Nephron (organoid): ENCODE results near the gene CST11.
"Not testable (repeated sequence)": the region's sequence is repeated elsewhere in the genome, so short reads cannot be mapped to it uniquely, and the experiment has no call there.

ENCODE experiments used
- H3K27ac Mint-ChIP-seq, 3 experiments: 2 replicates each; pipeline ENCODE4 v1.8.0; 2020; ENCODE audit warnings: mixed read lengths in 3 of 3, mild to moderate bottlenecking in 2 of 3, moderate library complexity in 1 of 3
- H3K27me3 Mint-ChIP-seq: 2 replicates; pipeline ENCODE4 v1.8.0; 2021; ENCODE audit warnings: low read depth, mild to moderate bottlenecking, moderate library complexity, mixed read lengths
- H3K36me3 Mint-ChIP-seq: 2 replicates; pipeline ENCODE4 v1.8.0; 2020; ENCODE audit warnings: low read depth, mixed read lengths
- H3K4me1 Mint-ChIP-seq: 2 replicates; pipeline ENCODE4 v1.8.0; 2020; ENCODE audit warnings: mixed read lengths
- H3K4me3 Mint-ChIP-seq, 3 experiments: 2 replicates each; pipeline ENCODE4 v1.8.0; 2020; ENCODE audit warnings: mild to moderate bottlenecking in 3 of 3, mixed read lengths in 3 of 3, moderate library complexity in 2 of 3
- H3K9me3 Mint-ChIP-seq: 2 replicates; pipeline ENCODE4 v1.8.0; 2020; ENCODE audit warnings: mixed read lengths
- CTCF ChIP-seq, 3 experiments: fragments of 200-600 bp; sonication (generic); IDR thresholded peaks; one replicate each; pipeline ENCODE4 v1.5.0; 2021; ENCODE audit warnings: antibody characterized with exemption in 3 of 3; ENCODE audit not compliant: unreplicated experiment in 3 of 3

Gene CST11

GRCh38 chr20:23476015-23476754 is 23.5 kb upstream of the CST11 start:
- no peaks in the 10 kb centered on the region for H3K27me3 Mint-ChIP-seq
- H3K36me3 Mint-ChIP-seq = no peaks in the 10 kb centered on the region
- H3K4me1 Mint-ChIP-seq = no peaks in the 10 kb centered on the region
- H3K27ac Mint-ChIP-seq = no peak overlapping the region
- no peak for TF ChIP-seq CTCF (IDR thresholded peaks at IDR 0.05; ENCODE audit: unreplicated experiment in 3 of 3)
- H3K9me3 Mint-ChIP-seq = no peaks in the 10 kb centered on the region
- no peak overlapping the region for H3K4me3 Mint-ChIP-seq

GRCh38 chr20:23475395-23475794 is 22.7 kb upstream of the CST11 start:
- H3K9me3 Mint-ChIP-seq = no peaks in the 10 kb centered on the region
- TF ChIP-seq CTCF (IDR thresholded peaks at IDR 0.05; ENCODE audit: unreplicated experiment in 3 of 3) = no peak
- no peaks in the 10 kb centered on the region for H3K36me3 Mint-ChIP-seq
- H3K4me3 Mint-ChIP-seq = no peak overlapping the region
- no peaks in the 10 kb centered on the region for H3K4me1 Mint-ChIP-seq
- no peaks in the 10 kb centered on the region for H3K27me3 Mint-ChIP-seq
- no peak overlapping the region for H3K27ac Mint-ChIP-seq

GRCh38 chr20:23473293-23473692 is 20.6 kb upstream of the CST11 start:
- H3K27me3 Mint-ChIP-seq = not testable (repeated sequence)

GRCh38 chr20:23472306-23472705 is 19.6 kb upstream of the CST11 start:
- not testable (repeated sequence) for H3K9me3 Mint-ChIP-seq, H3K4me1 Mint-ChIP-seq, H3K36me3 Mint-ChIP-seq, H3K4me3 Mint-ChIP-seq, H3K27me3 Mint-ChIP-seq, H3K27ac Mint-ChIP-seq

More at GRCh38 chr20:23473293-23473692, 20.6 kb upstream of the CST11 start:
- H3K36me3 Mint-ChIP-seq, H3K9me3 Mint-ChIP-seq, H3K4me1 Mint-ChIP-seq, H3K27ac Mint-ChIP-seq, H3K4me3 Mint-ChIP-seq: not testable (repeated sequence)

GRCh38 chr20:23466961-23467360 is 14.3 kb upstream of the CST11 start:
- H3K4me1 Mint-ChIP-seq, H3K27me3 Mint-ChIP-seq, H3K4me3 Mint-ChIP-seq, H3K27ac Mint-ChIP-seq, H3K36me3 Mint-ChIP-seq: not testable (repeated sequence)
- H3K9me3 Mint-ChIP-seq = peaks cover 28% of the 10 kb centered on the region

- Mint-ChIP-seq H3K27me3 (peaks cover 3% of the 10 kb centered on the region), H3K4me3 (no peak overlapping the region), H3K36me3 (no peaks in the 10 kb centered on the region), H3K9me3 (peaks cover 12% of the 10 kb centered on the region), H3K4me1 (no peaks in the 10 kb centered on the region), H3K27ac (no peak overlapping the region)
- TF ChIP-seq CTCF (IDR thresholded peaks at IDR 0.05; ENCODE audit: unreplicated experiment in 3 of 3) = no peak
These were observed 8.5 kb upstream of the CST11 start for GRCh38 chr20:23461180-23461579.

- Mint-ChIP-seq H3K27me3 (peaks cover 3% of the 10 kb centered on the region), H3K4me3 (no peak overlapping the region), H3K27ac (no peak overlapping the region), H3K4me1 (no peaks in the 10 kb centered on the region), H3K9me3 (peaks cover 8% of the 10 kb centered on the region), H3K36me3 (no peaks in the 10 kb centered on the region)
- no peak for TF ChIP-seq CTCF (IDR thresholded peaks at IDR 0.05; ENCODE audit: unreplicated experiment in 3 of 3)
These were observed 6.9 kb upstream of the CST11 start for GRCh38 chr20:23459461-23460150.
